Keratinocyte (primary cell): ENCODE data around the gene NUDT6.
"Not testable (repeated sequence)": the region's sequence is repeated elsewhere in the genome, so short reads cannot be mapped to it uniquely, and the experiment has no call there.

Experiments
- EZH2 ChIP-seq: IDR thresholded peaks from one replicate; pipeline ENCODE4 v1.6.1; 2012; ENCODE audit warnings: inconsistent platforms, mild to moderate bottlenecking, low read length, moderate library complexity
- TF ChIP-seq, protein P1 (sequence below), 3 experiments: IDR thresholded peaks in 1 of 3; conservative IDR thresholded peaks in 1 of 3; optimal IDR thresholded peaks in 1 of 3; 2 replicates in 2 of 3; 3 replicates in 1 of 3; pipeline versions ENCODE3 to v1.5.1; 2011; ENCODE audit warnings: low read length in 3 of 3, mild to moderate bottlenecking in 3 of 3, moderate library complexity in 2 of 3, control low read depth in 1 of 3, inconsistent platforms in 1 of 3; ENCODE audit not compliant: insufficient read depth in 2 of 3; ENCODE audit errors: extremely low read depth in 1 of 3

GRCh38 chr4:122849789-122850188 is 72.6 kb downstream of the NUDT6 start:
- TF ChIP-seq, protein P1, sequence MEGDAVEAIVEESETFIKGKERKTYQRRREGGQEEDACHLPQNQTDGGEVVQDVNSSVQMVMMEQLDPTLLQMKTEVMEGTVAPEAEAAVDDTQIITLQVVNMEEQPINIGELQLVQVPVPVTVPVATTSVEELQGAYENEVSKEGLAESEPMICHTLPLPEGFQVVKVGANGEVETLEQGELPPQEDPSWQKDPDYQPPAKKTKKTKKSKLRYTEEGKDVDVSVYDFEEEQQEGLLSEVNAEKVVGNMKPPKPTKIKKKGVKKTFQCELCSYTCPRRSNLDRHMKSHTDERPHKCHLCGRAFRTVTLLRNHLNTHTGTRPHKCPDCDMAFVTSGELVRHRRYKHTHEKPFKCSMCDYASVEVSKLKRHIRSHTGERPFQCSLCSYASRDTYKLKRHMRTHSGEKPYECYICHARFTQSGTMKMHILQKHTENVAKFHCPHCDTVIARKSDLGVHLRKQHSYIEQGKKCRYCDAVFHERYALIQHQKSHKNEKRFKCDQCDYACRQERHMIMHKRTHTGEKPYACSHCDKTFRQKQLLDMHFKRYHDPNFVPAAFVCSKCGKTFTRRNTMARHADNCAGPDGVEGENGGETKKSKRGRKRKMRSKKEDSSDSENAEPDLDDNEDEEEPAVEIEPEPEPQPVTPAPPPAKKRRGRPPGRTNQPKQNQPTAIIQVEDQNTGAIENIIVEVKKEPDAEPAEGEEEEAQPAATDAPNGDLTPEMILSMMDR (optimal IDR thresholded peaks at IDR 0.05 in 1 of 3, IDR thresholded peaks at IDR 0.05 in 1 of 3, conservative IDR thresholded peaks at IDR 0.05 in 1 of 3; ENCODE audit: extremely low read depth in 1 of 3, insufficient read depth in 2 of 3, low read length in 3 of 3): not testable (repeated sequence)
- TF ChIP-seq EZH2: not testable (repeated sequence)
